Keratinocyte (primary cell): Measurements from ENCODE around the gene NR1D2. TPM values are rescaled to one million over a fixed set of nuclear protein-coding genes. Genes with fewer than 3 reads are reported as not detected.

Experiments used
- DNase-seq: peaks from one replicate; pipeline ENCODE4 v3.0.0-alpha.2; 2011; ENCODE audit warnings: low read depth, missing footprints, low spot score
- FAIRE-seq: peaks from 2 replicates; lab custom pipeline; 2011; peaks lifted over from hg19 to GRCh38; lab: Jason Lieb, UNC
- H2AFZ ChIP-seq: 2 replicates; pipeline ENCODE4 v1.6.0; 2012; ENCODE audit warnings: low read length, control low read depth, inconsistent platforms; ENCODE audit not compliant: control insufficient read depth
- H3K27ac ChIP-seq: 2 replicates; pipeline ENCODE4 v1.5.1; 2011; ENCODE audit warnings: low read length; ENCODE audit not compliant: control insufficient read depth, insufficient read depth
- H3K27me3 ChIP-seq: 3 replicates; pipeline ENCODE4 v1.6.0; 2011; ENCODE audit warnings: low read length; ENCODE audit not compliant: control insufficient read depth, insufficient read depth; ENCODE audit errors: extremely low read depth
- H3K36me3 ChIP-seq, 2 experiments: 2 replicates in 1 of 2; 3 replicates in 1 of 2; pipeline ENCODE4 v1.5.1; 2011; ENCODE audit warnings: low read length in 2 of 2, mild to moderate bottlenecking in 1 of 2; ENCODE audit not compliant: control insufficient read depth in 2 of 2, insufficient read depth in 2 of 2; ENCODE audit errors: extremely low read depth in 1 of 2
- H3K4me1 ChIP-seq: 3 replicates; pipeline ENCODE4 v1.5.1; 2011; ENCODE audit warnings: low read length; ENCODE audit not compliant: control insufficient read depth, insufficient read depth; ENCODE audit errors: extremely low read depth
- H3K4me2 ChIP-seq: 3 replicates; pipeline ENCODE4 v1.6.0; 2011; ENCODE audit warnings: low read depth, low read length; ENCODE audit not compliant: control insufficient read depth, insufficient read depth; ENCODE audit errors: extremely low read depth
- H3K4me3 ChIP-seq, 3 experiments: fragments of 200-600 bp in 1 of 3; sonication (generic) in 1 of 3; 2 replicates in 2 of 3; 3 replicates in 1 of 3; pipeline ENCODE4 v1.5.1; 2011 to 2016; ENCODE audit warnings: low read length in 3 of 3, mild to moderate bottlenecking in 3 of 3, control low read depth in 2 of 3, inconsistent platforms in 1 of 3, low read depth in 1 of 3, mixed read lengths in 1 of 3, mixed run types in 1 of 3, moderate library complexity in 1 of 3; ENCODE audit not compliant: control insufficient read depth in 2 of 3, insufficient read depth in 2 of 3; ENCODE audit errors: extremely low read depth in 1 of 3
- H3K79me2 ChIP-seq: 2 replicates; pipeline ENCODE4 v1.6.0; 2012; ENCODE audit warnings: low read length; ENCODE audit not compliant: control insufficient read depth, insufficient read depth
- H3K9ac ChIP-seq: 3 replicates; pipeline ENCODE4 v1.6.0; 2011; ENCODE audit warnings: low read length; ENCODE audit not compliant: control insufficient read depth, insufficient read depth; ENCODE audit errors: extremely low read depth
- H3K9me1 ChIP-seq: 3 replicates; pipeline ENCODE4 v1.6.0; 2011; ENCODE audit warnings: low read length; ENCODE audit not compliant: control insufficient read depth, insufficient read depth; ENCODE audit errors: extremely low read depth
- H3K9me3 ChIP-seq: 2 replicates; pipeline ENCODE4 v1.5.1; 2012; ENCODE audit warnings: low read depth, low read length; ENCODE audit not compliant: control insufficient read depth
- H4K20me1 ChIP-seq: 3 replicates; pipeline ENCODE4 v1.6.0; 2011; ENCODE audit warnings: low read length; ENCODE audit not compliant: control insufficient read depth, insufficient read depth; ENCODE audit errors: extremely low read depth
- CTCF ChIP-seq, 3 experiments: IDR thresholded peaks in 1 of 3; conservative IDR thresholded peaks in 1 of 3; optimal IDR thresholded peaks in 1 of 3; 2 replicates in 2 of 3; 3 replicates in 1 of 3; pipeline versions ENCODE3 to v1.5.1; 2011; ENCODE audit warnings: low read length in 3 of 3, mild to moderate bottlenecking in 3 of 3, moderate library complexity in 2 of 3, control low read depth in 1 of 3, inconsistent platforms in 1 of 3; ENCODE audit not compliant: insufficient read depth in 2 of 3; ENCODE audit errors: extremely low read depth in 1 of 3
- EZH2 ChIP-seq: IDR thresholded peaks from one replicate; pipeline ENCODE4 v1.6.1; 2012; ENCODE audit warnings: inconsistent platforms, mild to moderate bottlenecking, low read length, moderate library complexity
- dilution Hi-C: fragments of 300-500 bp; cut with MboI; formaldehyde crosslinking; loops from one replicate; pipeline ENCODE4 v1.7.0; 2020; ENCODE audit warnings: low sequenced_read_pairs; ENCODE audit not compliant: extremely low pct_ligation_motif_present
- polyA plus RNA-seq, 5 experiments: library from polyadenylated mRNA; depleted of rRNA in 3 of 5; stranded (reverse) in 3 of 5; stranded (forward) in 1 of 5; unstranded in 1 of 5; fragments of >200 nt; gene quantifications; 1 replicate in 1 of 5; 2 replicates in 3 of 5; 3 replicates in 1 of 5; pipeline versions ENCODE4 v1.2.1 to v1.2.3, GENCODE V29; 2011 to 2012; ENCODE audit warnings: missing spikeins in 2 of 5, low read depth in 1 of 5, low replicate concordance in 1 of 5

Gene NR1D2
- polyA plus RNA-seq, 1 donor (not counting 4 experiments of a cell fraction or from before 2014, with no cell fraction given), result 10.3 TPM

GRCh38 chr3:23945663-23945912, 502 bp downstream of the NR1D2 start:
- Histone ChIP-seq H3K36me3 (no peaks in the 10 kb centered on the region), H3K4me3 (peak overlapping the region in 2 of 3 experiments; percentile 55 to 60), H3K9me1 (no peaks in the 10 kb centered on the region), H3K79me2 (peaks cover 19% of the 10 kb centered on the region), H3K4me1 (peaks cover 38% of the 10 kb centered on the region), H4K20me1 (no peaks in the 10 kb centered on the region), H3K4me2 (no peak overlapping the region), H3K27ac (peak overlapping the region; percentile 67), H3K9ac (peak overlapping the region; percentile 82), H3K9me3 (no peaks in the 10 kb centered on the region), H2AFZ (no peak overlapping the region), H3K27me3 (peaks cover 5% of the 10 kb centered on the region)
- FAIRE-seq, result no peak
- dilution Hi-C loops, result no loop called here
- TF ChIP-seq CTCF (optimal IDR thresholded peaks at IDR 0.05 in 1 of 3, IDR thresholded peaks at IDR 0.05 in 1 of 3, conservative IDR thresholded peaks at IDR 0.05 in 1 of 3; ENCODE audit: extremely low read depth in 1 of 3, insufficient read depth in 2 of 3, low read length in 3 of 3) (no peak), EZH2 (no peak)
- no peak for DNase-seq

GRCh38 chr3:23945913-23946687, 1.0 kb downstream of the NR1D2 start:
- TF ChIP-seq CTCF (optimal IDR thresholded peaks at IDR 0.05 in 1 of 3, IDR thresholded peaks at IDR 0.05 in 1 of 3, conservative IDR thresholded peaks at IDR 0.05 in 1 of 3; ENCODE audit: extremely low read depth in 1 of 3, insufficient read depth in 2 of 3, low read length in 3 of 3) (no peak), EZH2 (no peak)

More at GRCh38 chr3:23945913-23946687, 1.0 kb downstream of the NR1D2 start:
- peaks cover 21% of the 10 kb centered on the region for H3K79me2 ChIP-seq
- H3K9me1 ChIP-seq, result no peaks in the 10 kb centered on the region
- peaks cover 39% of the 10 kb centered on the region for H3K4me1 ChIP-seq
- no peaks in the 10 kb centered on the region for H3K36me3 ChIP-seq
- H3K27ac ChIP-seq, result peak overlapping the region; percentile 94
- H3K4me2 ChIP-seq, result peak overlapping the region; percentile 75
- FAIRE-seq (peak; percentile 41), DNase-seq (no peak)
- H4K20me1 ChIP-seq, result no peaks in the 10 kb centered on the region
- dilution Hi-C loops, result no loop called here
- no peaks in the 10 kb centered on the region for H3K9me3 ChIP-seq
- peak overlapping the region; percentile 88 for H3K9ac ChIP-seq
- H2AFZ ChIP-seq, result peak overlapping the region; percentile 49
- H3K27me3 ChIP-seq, result peaks cover 5% of the 10 kb centered on the region
- H3K4me3 ChIP-seq, result peak overlapping the region; percentile 65 to 86 (median 82)
